Activated CD4-positive, CD25-positive, alpha-beta regulatory T cell treated with anti-CD3 and anti-CD28 coated beads, Interleukin-2, amount 50 U/mL, for 16 hours (primary cell): ENCODE data around the gene DRG2.

Experiments used
- DNase-seq: peaks from one replicate; pipeline ENCODE4 v3.0.0-alpha.2; 2020; ENCODE audit warnings: low read depth, low spot score

DRG2 gene

DNA sequence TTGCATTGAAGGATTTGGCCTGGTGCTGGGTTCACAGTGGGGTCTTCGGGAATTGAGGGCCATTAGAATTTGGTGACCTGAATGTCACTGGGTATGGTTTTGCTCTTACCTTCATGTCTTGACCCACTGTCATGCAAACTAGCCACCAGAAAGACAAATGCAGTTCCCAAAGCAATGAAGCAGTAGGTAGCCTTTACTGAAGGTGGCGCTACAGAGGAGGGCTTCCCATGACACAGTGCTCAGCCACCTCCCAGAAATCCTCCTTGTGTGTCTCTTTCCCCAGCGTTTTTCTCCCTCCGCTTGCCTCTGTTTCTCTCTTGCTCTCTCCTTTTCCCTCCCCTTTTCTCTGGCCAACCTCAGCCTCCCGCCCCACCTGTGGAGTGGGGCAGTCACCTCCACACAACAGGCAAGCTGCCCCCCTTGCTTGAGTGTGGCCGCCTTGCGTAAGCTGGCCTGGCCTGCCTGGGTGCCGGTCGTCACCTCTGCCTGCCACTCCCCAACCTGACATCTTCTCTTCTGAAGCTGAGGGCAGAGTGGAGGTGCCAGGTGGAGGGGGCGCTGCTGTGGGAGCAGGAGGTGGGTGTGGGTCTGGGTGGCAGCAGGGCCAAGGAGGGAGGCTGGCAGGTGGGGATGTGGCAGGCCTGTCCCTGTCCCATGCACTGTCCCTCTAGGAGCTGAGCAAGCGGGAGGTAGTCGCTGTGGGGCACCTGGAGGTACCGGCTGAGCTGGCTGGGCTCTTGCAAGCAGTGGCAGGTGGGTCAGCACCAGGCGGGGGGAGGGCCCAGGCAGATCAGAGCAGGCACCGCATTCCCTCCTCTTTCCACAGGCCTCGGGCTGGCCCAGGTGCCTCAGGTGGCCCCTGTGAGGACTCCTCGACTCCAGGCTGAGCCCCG, 55.5 kb downstream of the DRG2 start:
- DNase-seq: no peak

DNA sequence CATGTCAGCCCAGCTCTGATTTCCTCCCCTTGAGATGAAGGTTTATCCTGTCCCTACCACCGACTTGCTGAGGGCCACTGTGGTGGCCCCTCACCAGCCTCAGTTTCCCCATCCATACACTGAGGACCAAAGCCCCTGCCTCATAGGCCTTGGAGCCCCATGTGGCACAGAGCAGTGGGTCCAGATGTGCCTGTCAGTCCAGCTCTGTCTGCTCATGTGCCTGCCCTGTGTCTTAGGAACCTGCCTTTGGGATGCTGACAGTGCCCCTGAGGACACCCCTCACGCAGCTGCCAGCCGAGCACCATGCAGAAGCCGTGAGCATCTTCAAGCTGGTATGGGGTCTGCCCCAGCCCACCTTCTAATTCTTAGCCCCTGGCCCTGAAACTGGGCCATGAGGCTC, 56.5 kb downstream of the DRG2 start:
- DNase-seq: no peak

DNA sequence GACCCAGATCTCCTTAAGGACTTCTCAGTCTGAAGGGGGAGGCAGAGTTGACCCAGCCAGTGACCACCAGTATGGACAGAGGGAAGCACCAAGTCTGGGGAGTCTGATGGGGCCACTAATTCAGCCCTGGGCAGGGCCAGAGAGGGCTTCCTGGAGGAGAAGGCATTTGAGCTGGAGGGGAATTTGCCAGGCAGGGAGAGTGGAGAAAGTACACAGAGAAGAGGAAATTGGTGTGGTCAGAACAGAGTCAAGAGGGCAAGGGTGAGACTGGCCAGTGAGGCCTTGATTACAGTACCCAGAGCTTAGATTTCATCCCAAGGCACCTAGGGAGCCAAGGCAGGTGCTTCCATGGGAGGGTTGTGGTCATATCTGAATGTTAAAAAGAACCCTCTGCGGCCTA, 57.1 kb downstream of the DRG2 start:
- DNase-seq: no peak

DNA sequence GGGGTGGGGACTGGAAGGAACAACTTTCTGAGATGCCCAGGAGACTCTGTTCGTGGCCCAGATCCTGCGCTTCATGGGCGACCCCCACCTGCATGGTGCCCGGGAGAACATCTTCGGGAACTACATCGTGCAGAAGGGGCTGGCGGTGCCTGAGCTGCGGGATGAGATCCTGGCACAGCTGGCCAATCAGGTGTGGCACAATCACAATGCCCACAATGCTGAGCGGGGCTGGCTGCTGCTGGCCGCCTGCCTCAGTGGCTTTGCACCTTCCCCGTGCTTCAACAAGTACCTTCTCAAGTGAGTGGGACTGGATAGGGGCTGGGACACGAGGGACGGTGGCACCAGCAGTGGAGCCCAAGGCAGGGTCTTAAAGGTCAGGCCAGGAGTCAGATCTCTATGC, 58.1 kb downstream of the DRG2 start:
- no peak for DNase-seq

DNA sequence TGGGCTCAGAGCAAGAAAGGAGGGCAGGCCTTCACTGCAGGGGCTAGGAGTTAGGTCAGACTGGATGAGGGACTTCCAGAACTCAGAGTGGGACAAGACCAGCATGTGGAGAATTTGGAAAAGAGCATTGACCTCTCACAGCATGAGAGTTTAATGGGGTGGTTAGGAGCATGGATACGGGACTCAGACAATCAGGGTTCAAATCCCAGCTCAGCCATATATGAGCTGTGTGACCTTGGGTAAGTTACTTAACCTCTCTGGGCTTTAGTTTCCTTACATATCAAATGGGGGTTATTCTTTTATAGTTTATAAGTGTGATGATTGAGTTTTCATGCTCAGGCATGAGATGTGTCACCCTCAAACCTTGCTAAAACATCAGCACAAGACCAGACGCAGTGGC, 58.5 kb downstream of the DRG2 start:
- no peak for DNase-seq

DNA sequence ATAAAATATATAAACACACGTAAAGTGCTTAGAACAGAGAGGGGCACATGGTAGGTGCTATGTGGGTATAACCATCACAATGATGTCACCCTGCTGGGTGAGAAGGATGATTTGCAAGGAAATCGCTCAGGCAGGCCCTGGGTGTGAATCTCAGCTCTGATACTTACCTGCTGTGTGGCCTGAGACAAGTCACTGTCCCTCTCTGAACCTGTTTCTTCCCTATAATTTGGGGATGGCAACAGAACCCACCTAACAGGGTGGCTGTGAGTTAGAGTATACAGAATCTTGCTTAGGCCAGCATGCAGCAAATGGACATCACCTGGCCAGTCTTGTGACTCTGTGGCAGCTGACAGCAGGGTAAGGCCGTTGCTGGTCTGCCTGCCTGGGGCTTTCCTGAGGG, 59.2 kb downstream of the DRG2 start:
- DNase-seq: no peak

DNA sequence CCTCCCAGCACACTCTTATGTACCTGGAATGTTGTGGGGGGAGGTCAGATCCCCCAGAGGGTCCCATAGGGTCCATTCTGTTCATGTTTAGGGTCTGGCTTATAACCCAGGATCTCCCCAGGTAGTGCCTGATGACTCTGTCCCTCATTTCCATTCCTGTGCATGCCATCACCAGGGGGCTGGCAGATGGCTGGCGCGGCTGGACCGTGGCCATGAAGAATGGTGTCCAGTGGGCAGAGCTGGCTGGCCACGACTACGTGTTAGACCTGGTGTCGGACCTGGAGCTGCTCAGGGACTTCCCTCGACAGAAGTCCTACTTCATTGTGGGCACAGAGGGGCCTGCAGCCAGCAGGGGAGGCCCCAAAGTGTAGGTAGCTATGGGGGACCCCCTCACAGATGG, 60.8 kb downstream of the DRG2 start:
- no peak for DNase-seq

DNA sequence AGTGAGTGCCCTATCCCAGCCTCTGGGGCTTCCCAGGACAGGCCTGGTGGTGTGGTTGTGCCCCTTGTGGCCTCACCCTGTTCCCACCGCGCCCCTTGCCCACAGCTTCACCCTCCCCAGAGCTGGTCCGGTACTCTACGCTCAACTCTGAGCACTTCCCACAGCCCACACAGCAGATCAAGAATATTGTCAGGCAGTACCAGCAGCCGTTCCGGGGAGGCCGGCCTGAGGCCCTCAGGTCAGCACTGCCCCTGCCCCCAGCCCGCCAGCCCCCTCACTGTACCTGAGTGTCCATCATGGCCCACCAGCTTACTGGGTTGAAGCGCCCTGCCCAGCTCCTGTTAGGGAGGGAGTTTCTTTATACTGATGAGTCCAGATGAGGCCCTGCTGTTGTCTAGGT, 63.5 kb downstream of the DRG2 start:
- DNase-seq: no peak

DNA sequence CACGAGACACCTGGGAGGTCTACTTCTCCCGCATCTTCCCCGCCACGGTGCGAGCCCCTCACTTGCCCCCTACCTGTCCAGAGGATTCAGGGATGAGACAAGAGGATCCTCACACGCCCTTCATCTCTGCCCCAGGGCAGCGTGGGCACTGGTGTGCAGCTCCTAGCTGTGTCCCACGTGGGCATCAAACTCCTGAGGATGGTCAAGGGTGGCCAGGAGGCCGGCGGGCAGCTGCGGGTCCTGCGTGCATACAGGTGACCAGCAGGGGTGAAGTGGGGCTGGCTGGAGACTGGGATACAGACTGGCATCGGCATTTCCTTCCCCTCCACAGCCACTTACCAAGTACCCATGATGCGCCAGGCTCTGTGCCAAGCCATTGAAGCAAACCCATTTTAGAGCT, 67.4 kb downstream of the DRG2 start:
- no peak for DNase-seq

DNA sequence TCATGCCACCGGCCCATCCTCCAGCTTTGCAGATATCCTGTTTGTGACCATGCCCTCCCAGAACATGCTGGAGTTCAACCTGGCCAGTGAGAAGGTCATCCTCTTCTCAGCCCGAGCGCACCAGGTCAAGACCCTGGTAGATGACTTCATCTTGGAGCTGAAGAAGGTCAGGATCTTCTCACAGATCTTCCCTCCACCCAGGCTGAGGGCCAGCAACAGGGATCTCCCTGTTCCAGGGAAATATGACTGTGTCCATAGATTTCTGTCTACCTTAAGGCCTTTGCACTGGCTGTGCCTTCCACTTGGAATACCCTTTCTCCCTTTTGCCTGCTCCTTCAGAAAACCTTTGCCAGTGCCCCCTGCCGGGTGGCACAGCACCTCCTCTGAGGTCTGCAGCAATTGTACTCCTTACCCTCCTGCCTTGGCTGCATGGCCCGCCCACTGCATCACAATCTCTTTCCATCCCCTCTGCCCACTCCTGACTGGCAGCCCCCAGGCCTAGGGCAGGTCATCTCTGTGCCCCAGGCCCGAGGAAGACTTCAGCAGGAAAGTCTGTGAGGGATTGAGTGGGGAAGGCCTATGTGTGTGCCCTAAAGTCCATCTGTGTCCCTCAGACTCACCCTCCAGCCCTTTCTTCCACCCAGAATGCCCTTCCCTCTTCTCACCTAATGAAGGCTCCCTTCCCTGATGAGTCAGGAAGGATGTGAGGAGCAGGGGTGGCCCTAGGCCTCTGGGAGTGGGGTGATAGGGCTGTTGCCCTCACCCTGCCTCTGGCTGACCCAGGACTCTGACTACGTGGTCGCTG, 68.6 kb downstream of the DRG2 start:
- no peak for DNase-seq

DNA sequence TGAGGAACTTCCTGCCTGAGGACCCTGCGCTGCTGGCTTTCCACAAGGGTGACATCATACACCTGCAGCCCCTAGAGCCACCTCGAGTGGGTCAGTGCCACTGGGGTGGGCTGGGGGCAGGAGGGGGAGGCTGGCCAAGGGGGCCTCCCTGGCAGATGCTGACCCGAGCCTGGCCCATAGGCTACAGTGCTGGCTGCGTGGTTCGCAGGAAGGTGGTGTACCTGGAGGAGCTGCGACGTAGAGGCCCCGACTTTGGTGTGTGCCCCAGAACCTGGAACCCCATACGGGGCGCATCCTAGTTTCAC, 69.2 kb downstream of the DRG2 start:
- no peak for DNase-seq
